Esophagus squamous epithelium (tissue), 4 donors: Measurements from ENCODE around the gene XPNPEP2.

ENCODE experiments used
- POLR2A ChIP-seq, 4 donors: fragments of 450-650 bp; IDR thresholded peaks; one replicate each; pipeline ENCODE4 v1.6.1; 2017; ENCODE audit warnings: antibody characterized with exemption in 4 of 4, mild to moderate bottlenecking in 4 of 4, moderate library complexity in 3 of 4
- TF ChIP-seq, protein P1 (sequence below), 6 experiments: fragments of 450-650 bp in 4 of 6; fragments of 200-600 bp in 2 of 6; sonication (generic) in 2 of 6; IDR thresholded peaks; one replicate each; pipeline ENCODE4 v1.5.1; 2016 to 2019; ENCODE audit warnings: antibody characterized with exemption in 6 of 6, mild to moderate bottlenecking in 4 of 6, moderate library complexity in 4 of 6

DNA sequence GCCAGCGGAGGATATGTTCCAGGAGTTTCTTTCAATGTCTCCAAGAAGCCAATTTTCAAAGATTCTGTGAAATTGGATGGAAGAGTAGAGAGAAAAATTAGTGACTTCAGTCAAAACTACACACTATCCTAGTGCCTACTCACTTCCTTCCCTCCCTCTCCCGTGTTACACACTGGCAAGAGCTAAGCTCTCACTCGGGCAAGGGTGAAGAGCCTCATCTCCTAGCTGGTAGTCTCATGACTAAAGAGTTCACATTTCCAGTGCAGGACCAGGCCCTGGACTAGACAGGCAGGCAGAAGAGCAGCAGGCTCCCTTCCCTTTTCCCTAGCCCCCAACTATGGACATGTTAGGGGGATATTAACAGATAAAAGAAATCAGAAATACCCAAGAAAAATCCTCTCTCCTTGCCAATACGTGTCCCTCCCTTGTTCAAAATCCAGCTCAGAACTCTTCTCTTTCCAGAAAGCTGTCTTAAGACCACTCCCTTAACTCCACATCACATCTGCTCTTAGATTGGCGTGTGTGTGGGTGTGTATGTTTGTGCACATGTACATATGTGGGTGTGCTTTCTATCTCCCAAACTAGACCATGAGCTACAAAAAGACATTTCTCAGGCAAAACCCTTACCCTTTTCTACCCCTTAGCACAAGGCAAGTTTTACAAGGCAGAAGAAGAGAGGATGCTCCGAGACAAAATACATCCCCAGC, 75.0 kb downstream of the XPNPEP2 start:
- TF ChIP-seq, protein P1, sequence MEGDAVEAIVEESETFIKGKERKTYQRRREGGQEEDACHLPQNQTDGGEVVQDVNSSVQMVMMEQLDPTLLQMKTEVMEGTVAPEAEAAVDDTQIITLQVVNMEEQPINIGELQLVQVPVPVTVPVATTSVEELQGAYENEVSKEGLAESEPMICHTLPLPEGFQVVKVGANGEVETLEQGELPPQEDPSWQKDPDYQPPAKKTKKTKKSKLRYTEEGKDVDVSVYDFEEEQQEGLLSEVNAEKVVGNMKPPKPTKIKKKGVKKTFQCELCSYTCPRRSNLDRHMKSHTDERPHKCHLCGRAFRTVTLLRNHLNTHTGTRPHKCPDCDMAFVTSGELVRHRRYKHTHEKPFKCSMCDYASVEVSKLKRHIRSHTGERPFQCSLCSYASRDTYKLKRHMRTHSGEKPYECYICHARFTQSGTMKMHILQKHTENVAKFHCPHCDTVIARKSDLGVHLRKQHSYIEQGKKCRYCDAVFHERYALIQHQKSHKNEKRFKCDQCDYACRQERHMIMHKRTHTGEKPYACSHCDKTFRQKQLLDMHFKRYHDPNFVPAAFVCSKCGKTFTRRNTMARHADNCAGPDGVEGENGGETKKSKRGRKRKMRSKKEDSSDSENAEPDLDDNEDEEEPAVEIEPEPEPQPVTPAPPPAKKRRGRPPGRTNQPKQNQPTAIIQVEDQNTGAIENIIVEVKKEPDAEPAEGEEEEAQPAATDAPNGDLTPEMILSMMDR (IDR thresholded peaks at IDR 0.05) = no peak
- no peak for TF ChIP-seq POLR2A (IDR thresholded peaks at IDR 0.05)
